GM18505 (cell line): ENCODE results near the gene SLC6A2.

ENCODE experiments used
- ATAC-seq: cut with Tn5 transposase; IDR thresholded peaks from one replicate; pipeline ENCODE4 v1.9.1; 2021; ENCODE audit not compliant: unreplicated experiment
- POLR2A ChIP-seq: IDR thresholded peaks from 4 replicates; pipeline ENCODE4 v1.6.1; 2011; ENCODE audit warnings: borderline replicate concordance; ENCODE audit not compliant: insufficient read depth, insufficient read length; ENCODE audit errors: extremely low read depth

Gene SLC6A2

GRCh38 chr16:55671206-55671973, 15.6 kb downstream of the SLC6A2 start:
- ATAC-seq, result no peak
- no peak for TF ChIP-seq POLR2A

- no peak for TF ChIP-seq POLR2A
- no peak for ATAC-seq
Measured at GRCh38 chr16:55671974-55672280, 16.1 kb downstream of the SLC6A2 start.

GRCh38 chr16:55672471-55672870, 16.7 kb downstream of the SLC6A2 start:
- TF ChIP-seq POLR2A, result no peak

GRCh38 chr16:55678161-55678821, 22.5 kb downstream of the SLC6A2 start:
- no peak for ATAC-seq
- no peak for TF ChIP-seq POLR2A

More at GRCh38 chr16:55672471-55672870, 16.7 kb downstream of the SLC6A2 start:
- no peak for ATAC-seq

- TF ChIP-seq POLR2A, result no peak
- no peak for ATAC-seq
Measured at GRCh38 chr16:55682086-55682485, 26.3 kb downstream of the SLC6A2 start.

- ATAC-seq, result no peak
Measured at GRCh38 chr16:55685973-55686372, 30.2 kb downstream of the SLC6A2 start.

GRCh38 chr16:55686671-55687070, 30.9 kb downstream of the SLC6A2 start:
- ATAC-seq, result no peak
- TF ChIP-seq POLR2A, result no peak

More at GRCh38 chr16:55685973-55686372, 30.2 kb downstream of the SLC6A2 start:
- TF ChIP-seq POLR2A, result no peak

GRCh38 chr16:55687802-55688201, 32.0 kb downstream of the SLC6A2 start:
- ATAC-seq, result no peak
- TF ChIP-seq POLR2A, result no peak

GRCh38 chr16:55690841-55691240, 35.1 kb downstream of the SLC6A2 start:
- TF ChIP-seq POLR2A, result no peak
- ATAC-seq, result no peak

GRCh38 chr16:55691771-55692170, 36.0 kb downstream of the SLC6A2 start:
- no peak for TF ChIP-seq POLR2A
- no peak for ATAC-seq

GRCh38 chr16:55695595-55695994, 39.8 kb downstream of the SLC6A2 start:
- no peak for ATAC-seq
- TF ChIP-seq POLR2A, result no peak

GRCh38 chr16:55697867-55698266, 42.1 kb downstream of the SLC6A2 start:
- no peak for TF ChIP-seq POLR2A

GRCh38 chr16:55698331-55698730, 42.5 kb downstream of the SLC6A2 start:
- no peak for ATAC-seq
- no peak for TF ChIP-seq POLR2A

More at GRCh38 chr16:55697867-55698266, 42.1 kb downstream of the SLC6A2 start:
- no peak for ATAC-seq

- no peak for ATAC-seq
- TF ChIP-seq POLR2A, result no peak
Measured at GRCh38 chr16:55698946-55699345, 43.2 kb downstream of the SLC6A2 start.
